Right renal cortex interstitium (tissue), 3 donors: ENCODE results near the gene MSL2. TPM values are rescaled to one million over a fixed set of nuclear protein-coding genes. Genes with fewer than 3 reads are reported as not detected.
"Not testable (repeated sequence)": the region's sequence is repeated elsewhere in the genome, so short reads cannot be mapped to it uniquely, and the experiment has no call there.

Experiments
- DNase-seq, 3 donors: peaks; one replicate each; pipeline ENCODE4 v3.0.0-alpha.2; 2013; ENCODE audit warnings: low read depth in 3 of 3, low spot score in 2 of 3
- polyA plus RNA-seq, 3 donors: library from polyadenylated mRNA; unstranded; fragments of 120-200 nt; gene quantifications; one replicate each; pipeline ENCODE4 v1.2.1, GENCODE V29; 2013; ENCODE audit not compliant: insufficient read length in 3 of 3

MSL2 gene
- polyA plus RNA-seq, 3 donors = 50.1 to 53.4 (median 50.6) TPM

DNA sequence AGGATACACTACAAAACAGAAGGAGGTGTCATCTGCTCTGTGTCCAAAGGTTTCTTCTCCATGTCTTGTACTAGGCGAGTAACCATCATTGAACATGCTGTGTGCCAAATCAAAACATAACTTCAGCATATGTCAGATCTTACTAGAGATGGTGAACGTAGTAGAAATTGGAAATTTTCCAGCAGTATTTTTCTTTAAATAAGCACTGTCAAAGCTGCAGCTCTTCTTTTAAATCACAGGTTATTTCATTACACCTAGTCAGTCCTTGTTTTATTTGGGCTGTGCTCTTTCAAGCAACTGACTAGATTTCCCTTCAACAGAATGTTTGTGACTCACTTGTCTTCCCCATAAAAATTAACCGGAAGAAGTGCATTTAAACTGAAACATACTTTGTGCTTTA lies 46.5 kb downstream of the MSL2 start:
- DNase-seq = no peak

DNA sequence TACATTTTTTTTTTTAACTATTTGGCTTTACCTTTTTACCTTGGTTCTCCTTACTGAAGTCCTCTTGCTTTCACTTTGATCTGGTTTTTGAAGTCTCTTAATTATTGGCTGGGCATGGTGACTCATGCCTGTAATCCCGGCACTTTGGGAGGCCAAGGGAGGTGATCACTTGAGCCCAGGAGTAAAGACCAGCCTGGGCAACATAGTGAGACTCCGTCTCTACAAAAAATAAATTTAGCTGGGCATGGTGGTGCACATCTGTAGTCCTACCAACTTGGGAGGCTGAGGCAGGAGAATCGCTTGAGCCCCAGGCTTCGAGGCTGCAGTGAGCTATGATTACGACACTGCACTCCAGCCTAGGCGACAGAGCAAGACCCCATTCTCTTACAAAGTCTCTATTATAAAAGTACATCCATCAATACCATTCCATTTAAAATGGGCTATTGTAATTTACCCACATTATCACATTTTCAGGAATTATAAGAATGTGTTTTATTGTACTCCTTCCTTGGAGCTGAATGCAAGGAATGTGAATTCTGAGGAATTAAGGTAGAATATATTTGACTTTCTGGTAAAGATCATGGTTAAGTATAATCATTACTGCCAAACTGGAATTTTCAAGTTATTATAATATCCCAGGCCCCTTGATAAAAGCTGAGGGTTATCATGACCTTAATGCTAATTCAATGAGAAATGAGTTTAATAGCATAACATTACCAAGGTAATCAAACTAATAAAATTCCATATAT lies 49.0 kb downstream of the MSL2 start:
- DNase-seq = no peak

DNA sequence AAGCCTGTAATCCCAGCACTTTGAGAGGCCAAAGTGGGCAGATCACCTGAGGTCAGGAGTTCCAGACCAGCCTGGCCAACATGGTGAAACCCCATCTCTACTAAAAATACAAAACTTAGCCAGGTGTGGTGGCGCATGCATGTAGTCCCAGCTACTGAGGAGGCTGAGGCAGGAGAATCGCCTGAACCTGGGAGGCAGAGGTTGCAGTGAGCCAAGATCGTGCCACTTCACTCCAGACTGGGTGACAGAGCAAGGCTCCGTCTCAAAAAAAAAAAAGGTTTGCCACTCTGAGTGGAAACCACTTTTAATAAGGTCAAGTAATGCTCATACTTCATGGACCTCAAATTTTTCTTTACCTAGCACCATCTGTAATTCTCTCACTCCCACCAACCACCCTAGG lies 51.7 kb downstream of the MSL2 start:
- DNase-seq = not testable (repeated sequence)

DNA sequence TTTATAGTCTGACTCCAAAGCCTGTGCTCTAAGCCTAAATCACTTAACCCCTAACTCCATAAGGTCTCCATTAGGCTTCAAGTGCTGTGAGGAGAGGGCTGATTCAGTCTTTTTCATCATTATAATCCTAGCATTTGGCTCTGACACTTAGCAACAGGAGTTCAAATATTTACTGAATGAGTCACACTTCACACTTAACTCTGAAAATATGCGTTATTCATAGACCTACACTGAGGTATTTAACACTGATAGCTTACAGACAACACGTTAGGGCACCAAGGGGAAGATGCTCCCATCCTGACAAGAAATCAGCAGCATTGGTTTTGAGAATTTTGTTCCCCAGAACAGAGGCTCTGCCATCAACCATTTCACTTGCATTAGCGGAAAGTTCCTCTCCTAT lies 53.5 kb downstream of the MSL2 start:
- DNase-seq = no peak

DNA sequence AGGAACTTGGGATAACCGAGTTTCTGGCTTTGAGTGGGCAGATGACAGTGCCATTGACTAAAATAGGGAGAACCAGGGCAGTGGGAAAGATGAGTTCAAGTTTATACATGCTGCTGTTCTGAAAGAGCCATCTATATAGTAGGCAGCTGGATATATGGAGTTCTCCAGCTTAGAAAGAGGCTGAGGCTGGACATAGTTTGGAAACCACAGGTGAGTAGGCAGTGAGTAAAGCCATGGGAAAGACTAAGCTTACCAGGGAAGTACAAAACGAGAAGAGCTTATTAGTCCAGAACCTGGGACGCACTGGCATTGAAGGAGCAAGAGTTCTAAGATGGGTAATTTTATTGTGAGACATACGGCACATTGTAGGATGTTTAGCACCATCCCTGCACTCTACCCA lies 54.2 kb downstream of the MSL2 start:
- DNase-seq = no peak

GRCh38 chr3:136141291-136141785 lies 54.8 kb downstream of the MSL2 start:
- no peak for DNase-seq

GRCh38 chr3:136136454-136136853 lies 59.7 kb downstream of the MSL2 start:
- no peak for DNase-seq

DNA sequence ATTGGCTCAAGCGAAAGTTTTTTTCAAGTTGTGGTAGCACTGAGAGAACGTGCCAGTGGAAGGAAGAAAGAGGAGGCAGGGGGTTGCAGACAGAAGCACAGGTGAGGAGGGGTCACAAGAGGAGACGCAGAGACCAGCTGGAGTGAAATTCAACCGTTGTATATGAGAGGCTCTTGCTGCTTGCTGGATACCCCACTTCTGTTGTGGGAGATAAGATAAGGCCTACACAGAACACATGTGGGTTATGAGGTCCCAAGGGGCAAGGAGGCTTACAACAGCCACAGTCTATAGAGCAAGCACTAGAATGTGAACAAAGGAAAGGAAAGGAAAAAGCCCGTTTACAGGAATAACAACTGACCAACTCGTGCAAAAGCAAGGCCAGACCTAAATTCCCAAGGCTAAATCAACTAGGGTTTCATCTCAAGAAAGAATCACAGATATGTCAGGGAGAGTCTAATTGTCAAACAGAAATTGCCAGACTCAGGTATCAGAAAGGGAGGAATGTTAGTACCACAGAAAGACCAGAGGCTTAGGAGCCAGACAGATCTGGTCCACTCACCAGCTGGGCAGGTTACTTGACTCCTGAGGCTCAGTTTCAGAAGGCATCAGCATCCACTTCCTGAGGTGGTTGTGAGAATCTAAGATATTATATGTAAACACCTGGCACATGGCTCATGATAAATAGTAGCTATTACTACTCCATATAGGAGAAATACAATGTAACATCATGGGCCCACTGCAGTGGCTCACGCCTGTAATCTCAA lies 60.9 kb downstream of the MSL2 start:
- no peak for DNase-seq

DNA sequence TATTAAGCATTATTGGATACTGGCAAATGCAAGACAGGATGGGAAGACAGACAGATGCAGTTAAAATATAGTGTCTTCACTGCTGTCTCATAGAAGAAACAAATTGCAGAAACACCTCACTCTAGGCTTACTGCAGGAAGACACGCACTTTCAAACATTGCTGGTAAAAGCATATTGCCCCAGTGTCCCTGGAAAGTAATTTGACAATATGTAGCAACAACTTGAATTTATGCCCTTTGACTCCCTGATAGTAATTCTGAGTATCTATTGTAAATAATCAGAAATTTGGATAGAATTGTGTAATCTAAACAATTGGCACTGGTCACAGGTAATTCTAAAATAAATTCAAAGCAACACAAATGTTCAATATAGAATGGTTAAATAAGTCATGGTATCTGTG lies 62.0 kb downstream of the MSL2 start:
- DNase-seq = no peak

GRCh38 chr3:136131647-136132046 lies 64.5 kb downstream of the MSL2 start:
- DNase-seq = not testable (repeated sequence)

DNA sequence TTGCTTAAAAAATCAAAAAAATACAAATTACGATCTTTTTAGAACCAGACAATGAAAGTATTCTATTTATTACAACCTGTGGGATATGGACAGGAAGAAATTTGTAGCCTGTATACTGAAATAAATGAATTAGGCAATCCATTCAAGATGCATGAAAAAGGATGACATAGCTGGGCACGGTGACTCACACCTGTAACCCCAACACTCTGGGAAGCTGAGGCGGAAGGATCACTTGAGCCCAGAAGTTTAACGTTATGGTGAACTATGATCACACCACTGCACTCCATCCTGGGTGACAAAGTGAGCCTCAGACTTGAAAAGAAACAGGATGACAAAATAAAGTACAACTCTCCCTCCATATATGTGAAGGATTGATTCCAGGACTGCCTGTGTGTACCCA lies 74.1 kb downstream of the MSL2 start:
- no peak for DNase-seq

- peak in 1 of 3 donors; percentile 2 for DNase-seq
Measured at GRCh38 chr3:136120373-136121348, 75.5 kb downstream of the MSL2 start.

- not testable (repeated sequence) for DNase-seq
Measured at GRCh38 chr3:136119783-136120182, 76.4 kb downstream of the MSL2 start.

DNA sequence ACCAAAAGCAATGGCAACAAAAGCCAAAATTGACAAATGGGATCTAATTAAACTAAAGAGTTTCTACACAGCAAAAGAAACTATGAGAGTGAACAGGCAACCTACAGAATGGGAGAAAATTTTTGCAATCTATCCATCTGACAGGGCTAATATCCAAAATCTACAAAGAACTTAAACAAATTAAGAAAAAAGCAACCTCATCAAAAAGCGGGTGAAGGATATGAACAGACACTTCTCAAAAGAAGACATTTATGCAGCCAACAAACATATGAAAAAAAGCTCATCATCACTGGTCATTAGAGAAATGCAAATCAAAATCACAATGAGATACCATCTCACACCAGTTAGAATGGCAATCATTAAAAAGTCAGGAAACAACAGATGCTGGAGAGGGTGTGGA lies 76.8 kb downstream of the MSL2 start:
- DNase-seq = not testable (repeated sequence)

DNA sequence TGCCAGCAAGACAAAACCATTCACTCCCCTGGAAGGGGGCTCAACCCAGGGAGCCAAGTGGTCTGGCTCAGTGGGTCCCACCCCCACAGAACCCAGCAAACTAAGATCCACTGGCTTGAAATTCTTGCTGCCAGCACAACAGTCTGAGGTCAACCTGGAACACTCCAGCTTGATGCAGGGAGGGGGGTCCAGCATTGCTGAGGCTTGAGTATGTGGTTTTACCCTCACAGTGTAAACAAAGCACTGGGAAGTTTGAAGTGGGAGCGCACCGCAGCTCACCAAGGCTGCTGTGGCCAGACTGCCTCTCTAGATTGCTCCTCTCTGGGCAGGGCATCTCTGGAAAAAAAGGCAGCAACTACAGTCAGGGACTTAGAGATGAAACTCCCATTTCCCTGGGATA lies 81.7 kb downstream of the MSL2 start:
- no peak for DNase-seq

GRCh38 chr3:136110481-136110880 lies 85.7 kb downstream of the MSL2 start:
- no peak for DNase-seq

DNA sequence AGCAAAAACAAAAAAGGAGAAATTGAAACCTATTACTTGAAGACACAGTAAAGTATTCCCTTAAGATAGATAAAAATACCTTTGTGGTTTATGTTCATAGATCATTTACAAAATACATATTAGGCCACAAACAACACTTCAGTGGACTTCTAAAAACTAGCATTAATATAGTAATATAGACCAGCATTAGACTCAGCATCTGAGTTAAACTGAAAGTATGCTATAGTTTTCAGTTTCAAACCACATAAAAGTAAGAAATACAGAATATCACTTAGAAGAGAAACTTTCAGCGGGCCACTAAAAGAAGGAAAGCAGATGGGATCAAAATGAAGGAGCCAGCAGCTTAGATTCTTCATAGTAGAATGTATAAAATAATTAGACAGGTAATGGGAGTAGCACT lies 86.6 kb downstream of the MSL2 start:
- DNase-seq = no peak

DNA sequence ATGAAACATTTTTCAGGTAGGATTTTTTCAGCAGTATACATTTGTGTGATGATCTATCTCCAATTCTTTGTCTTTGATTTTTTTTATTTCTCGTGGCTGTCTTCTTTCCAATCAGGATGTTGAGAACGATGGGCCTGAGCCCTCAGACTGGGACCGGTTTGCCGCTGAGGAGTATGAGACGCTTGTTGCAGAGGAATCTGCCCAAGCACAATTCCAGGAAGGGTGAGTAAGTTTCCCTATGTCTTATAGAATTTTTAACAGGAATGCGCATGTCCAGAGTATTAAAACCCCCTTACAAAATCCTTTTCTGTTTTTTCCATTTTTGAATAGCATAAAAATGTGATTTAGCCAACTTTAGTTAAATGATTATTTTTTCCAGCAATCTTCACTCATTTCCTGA lies 90.0 kb downstream of the MSL2 start:
- no peak for DNase-seq

GRCh38 chr3:136105044-136105443 lies 91.1 kb downstream of the MSL2 start:
- no peak for DNase-seq
